Psoas muscle (tissue), 8 donors: Measurements from ENCODE around the gene LRFN2. TPM values are rescaled to one million over a fixed set of nuclear protein-coding genes. Genes with fewer than 3 reads are reported as not detected.
A peak's percentile ranks its signal among the peaks of the same experiment; 100 is the strongest.

Experiments
- ATAC-seq, 4 donors: fragments of 200-7000 bp; cut with Tn5 transposase; one replicate each; pipeline ENCODE4 v1.9.1; 2020; ENCODE audit warnings: moderate library complexity in 3 of 4, mild to moderate bottlenecking in 2 of 4
- DNase-seq, 2 donors: peaks; one replicate each; pipeline ENCODE4 v3.0.0-alpha.2; 2020
- H3K27ac ChIP-seq: fragments of 200-600 bp; one replicate; pipeline ENCODE4 v1.8.0; 2022
- H3K27me3 ChIP-seq, 3 donors: fragments of 200-600 bp in 1 of 3; one replicate each; pipeline versions ENCODE4 v1.6.1 to v1.8.0; 2013 to 2022; ENCODE audit warnings: low read length in 2 of 3, mild to moderate bottlenecking in 2 of 3, moderate library complexity in 1 of 3; ENCODE audit not compliant: insufficient read depth in 3 of 3
- H3K36me3 ChIP-seq, 2 donors: fragments of 200-600 bp in 1 of 2; one replicate each; pipeline versions ENCODE4 v1.6.1 to v1.8.0; 2013 to 2022; ENCODE audit warnings: low read depth in 1 of 2, mild to moderate bottlenecking in 1 of 2, moderate library complexity in 1 of 2; ENCODE audit not compliant: insufficient read depth in 1 of 2
- H3K4me1 ChIP-seq: fragments of 200-600 bp; one replicate; pipeline ENCODE4 v1.8.0; 2022
- H3K4me3 ChIP-seq: fragments of 200-600 bp; one replicate; pipeline ENCODE4 v1.8.0; 2022; ENCODE audit warnings: mild to moderate bottlenecking
- H3K9me3 ChIP-seq: fragments of 200-600 bp; one replicate; pipeline ENCODE4 v1.8.0; 2022
- CTCF ChIP-seq: fragments of 200-600 bp; IDR thresholded peaks from one replicate; pipeline ENCODE4 v1.8.0; 2022; ENCODE audit warnings: antibody characterized with exemption
- whole genome bisulfite sequencing, 3 donors: extraction: QIAGEN DNeasy Blood & Tissue Kit; methylation state at CpG; one replicate each; pipeline versions ENCODE4 v1.1.6 to v1.1.7; 2013; 5-methylcytosine and 5-hydroxymethylcytosine counted together
- intact Hi-C, 2 donors: fragments of 100-400 bp; cut with DNase I; formaldehyde crosslinking; loops; one replicate each; pipeline versions ENCODE4 v1.11.0 to v1.14.2; 2022
- long read RNA-seq, 2 donors: library from polyadenylated mRNA; unstranded; transcript quantifications; one replicate each; pipeline ENCODE4 v2.0.0, GENCODE V29; 2021
- polyA plus RNA-seq, 3 donors: library from polyadenylated mRNA; stranded (reverse); fragments of 200-250 nt; gene quantifications; one replicate each; pipeline ENCODE4 v1.2.3, GENCODE V29; 2013
- total RNA-seq, 4 donors: library from RNA; stranded (reverse); fragmentation: NEBNext Ultra II Directional in 2 of 4; extraction: Animal tissue kit (Norgen Biotek cat#: 25700) in 2 of 4; gene quantifications; one replicate each; pipeline versions ENCODE4 v1.2.1 to v1.2.4, GENCODE V29; 2021 to 2023
- donor health status: healthy with polysubstance abuse.
- donor health status: DM: no; HTN: no; CAD: no; lungs with moderate emphysema.
- donor health status: Bipolar disorder and iron deficiency.
- donor health status: healthy.
- donor health status: DM: yes; HTN: yes; CAD: no.
- donor health status: DM: no; HTN: no; CAD: no.
- donor health status: DM: no; HTN: no; CAD: no.
- donor health status: DM: yes; HTN: yes; CAD: no.

Gene LRFN2
- total RNA-seq (not detected), polyA plus RNA-seq (under 1 TPM in 1 of 3 donors, not detected in 2; 0.06 TPM)
- long read RNA-seq, donor 1: 0 reads
- long read RNA-seq, donor 2: 0 reads

- peak within 1 kb of the TSS; percentile 55 for H3K27ac ChIP-seq
- peaks cover 0 to 2% (median 0%) of the 10 kb centered on the region in 3 donors for H3K27me3 ChIP-seq
- no peaks in the 10 kb centered on the region for H3K9me3 ChIP-seq
- ATAC-seq: peak; percentile 96 to 98 (median 96)
- peak; percentile 75 to 86 for DNase-seq
- H3K36me3 ChIP-seq: no peaks in the 10 kb centered on the region
- TF ChIP-seq CTCF: peak; percentile 65
- peak within 1 kb of the TSS; percentile 62 for H3K4me3 ChIP-seq
- 0 to 1% (median 0%) methylated on average over 65 to 89 of the region's 89 CpGs for WGBS, 3 donors
- peaks cover 6% of the 10 kb centered on the region for H3K4me1 ChIP-seq
- intact Hi-C loops: loop anchor here (5.0 to 10.0 kb wide), 4 partner anchors 173 to 605 kb away; no protein-coding TSS in a partner anchor
Measured at GRCh38 chr6:40587240-40588069, at the start of gene LRFN2. Gene LRFN2 (minus strand): TSS chr6:40587364.

GRCh38 chr6:40634429-40634828 lies 47.3 kb upstream of the LRFN2 start:
- H3K27me3 ChIP-seq: no peaks in the 10 kb centered on the region
- ATAC-seq (no peak), DNase-seq (no peak)
- no peak overlapping the region for H3K27ac ChIP-seq
- no peaks in the 10 kb centered on the region for H3K4me1 ChIP-seq
- intact Hi-C loops: no loop called here
- WGBS, 3 donors: 74 to 80% (median 75%) methylated on average over 3 of the region's 3 CpGs
- no peaks in the 10 kb centered on the region for H3K9me3 ChIP-seq
- no peaks in the 10 kb centered on the region for H3K36me3 ChIP-seq
- no peak for TF ChIP-seq CTCF
- H3K4me3 ChIP-seq: no peak overlapping the region

- intact Hi-C loops: no loop called here
Measured at GRCh38 chr6:40631744-40632143, 44.6 kb upstream of the LRFN2 start.

GRCh38 chr6:40630488-40630887 lies 43.3 kb upstream of the LRFN2 start:
- Histone ChIP-seq H3K27ac (no peak overlapping the region), H3K4me1 (no peaks in the 10 kb centered on the region), H3K9me3 (no peaks in the 10 kb centered on the region), H3K27me3 (no peaks in the 10 kb centered on the region), H3K36me3 (no peaks in the 10 kb centered on the region), H3K4me3 (no peak overlapping the region)
- no peak for ATAC-seq
- no peak for DNase-seq
- 69 to 86% (median 83%) methylated on average over 5 of the region's 5 CpGs for WGBS, 3 donors
- intact Hi-C loops: no loop called here
- no peak for TF ChIP-seq CTCF

More at GRCh38 chr6:40631744-40632143, 44.6 kb upstream of the LRFN2 start:
- H3K36me3 ChIP-seq: no peaks in the 10 kb centered on the region
- DNase-seq (no peak), ATAC-seq (no peak)
- H3K4me1 ChIP-seq: no peaks in the 10 kb centered on the region
- WGBS, 3 donors: 63 to 76% (median 64%) methylated on average over 7 of the region's 7 CpGs
- H3K27me3 ChIP-seq: no peaks in the 10 kb centered on the region
- no peak for TF ChIP-seq CTCF
- H3K9me3 ChIP-seq: no peaks in the 10 kb centered on the region
- H3K4me3 ChIP-seq: no peak overlapping the region
- no peak overlapping the region for H3K27ac ChIP-seq
